HG03060 (cell line): ENCODE results near the gene SNRK.

Source experiments
- ATAC-seq: cut with Tn5 transposase; IDR thresholded peaks from one replicate; pipeline ENCODE4 v1.9.1; 2021; ENCODE audit warnings: low read depth, moderate number of reproducible peaks; ENCODE audit not compliant: unreplicated experiment

SNRK gene

DNA sequence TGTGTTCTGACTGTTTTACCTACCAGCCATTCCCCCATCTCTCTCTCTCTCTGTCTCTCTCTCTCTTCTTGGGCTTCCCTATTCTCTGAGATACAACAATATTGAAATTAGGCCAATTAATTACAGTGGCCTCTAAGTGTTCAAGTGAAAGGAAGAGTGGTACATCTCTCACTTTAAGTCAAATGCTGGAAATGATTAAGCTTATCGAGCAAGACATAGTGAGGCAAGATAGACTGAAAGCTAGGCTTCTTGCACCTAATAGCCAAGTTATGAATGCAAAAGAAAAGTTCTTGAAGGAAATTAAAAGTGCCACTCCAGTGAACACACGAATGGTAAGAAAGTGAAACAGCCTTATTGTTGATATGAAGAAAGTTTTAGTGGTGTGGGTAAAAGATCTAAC is 21.3 kb downstream of the SNRK start:
- no peak for ATAC-seq

DNA sequence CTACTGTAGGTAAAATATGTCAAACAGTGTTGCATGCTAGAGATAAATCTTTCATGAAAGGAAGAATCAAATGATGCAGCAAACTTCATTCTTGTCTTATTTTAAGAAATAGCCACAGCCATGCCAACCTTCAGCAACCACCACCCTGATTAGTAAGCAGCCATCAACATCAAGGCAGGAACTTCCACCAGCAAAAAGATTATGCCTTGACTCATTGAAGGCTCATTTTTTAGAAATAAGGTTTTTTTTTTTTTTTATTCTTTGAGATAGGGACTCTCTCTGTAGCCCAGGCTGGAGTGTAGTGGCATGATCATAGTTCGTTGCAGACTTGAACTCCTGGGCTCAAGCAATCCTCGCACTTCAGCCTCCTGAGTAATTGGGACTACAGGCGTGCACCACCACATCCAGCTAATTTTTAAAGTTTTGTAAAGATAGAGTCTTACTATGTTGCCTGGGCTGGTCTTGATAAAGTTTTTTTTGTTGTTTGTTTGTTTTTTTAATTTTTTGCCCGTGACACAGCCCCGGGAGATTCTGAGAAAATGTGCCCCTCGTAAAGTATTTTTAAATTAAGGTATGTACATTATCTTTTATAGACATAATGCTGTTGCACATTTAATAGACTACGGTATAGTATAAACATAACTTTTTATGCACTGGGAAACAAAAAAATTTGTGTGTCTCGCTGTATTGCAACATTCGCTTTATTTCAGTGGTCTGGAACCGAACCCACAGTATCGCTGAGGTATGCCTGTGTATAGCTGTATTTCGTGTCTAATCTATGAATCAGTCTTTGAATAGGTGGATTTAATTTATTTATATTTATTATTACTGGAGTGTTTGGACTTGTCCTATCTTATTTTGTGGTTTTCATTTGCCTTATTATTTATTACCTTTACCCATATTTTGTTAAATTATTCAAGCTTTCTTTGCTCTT is 23.3 kb downstream of the SNRK start:
- ATAC-seq: no peak

DNA sequence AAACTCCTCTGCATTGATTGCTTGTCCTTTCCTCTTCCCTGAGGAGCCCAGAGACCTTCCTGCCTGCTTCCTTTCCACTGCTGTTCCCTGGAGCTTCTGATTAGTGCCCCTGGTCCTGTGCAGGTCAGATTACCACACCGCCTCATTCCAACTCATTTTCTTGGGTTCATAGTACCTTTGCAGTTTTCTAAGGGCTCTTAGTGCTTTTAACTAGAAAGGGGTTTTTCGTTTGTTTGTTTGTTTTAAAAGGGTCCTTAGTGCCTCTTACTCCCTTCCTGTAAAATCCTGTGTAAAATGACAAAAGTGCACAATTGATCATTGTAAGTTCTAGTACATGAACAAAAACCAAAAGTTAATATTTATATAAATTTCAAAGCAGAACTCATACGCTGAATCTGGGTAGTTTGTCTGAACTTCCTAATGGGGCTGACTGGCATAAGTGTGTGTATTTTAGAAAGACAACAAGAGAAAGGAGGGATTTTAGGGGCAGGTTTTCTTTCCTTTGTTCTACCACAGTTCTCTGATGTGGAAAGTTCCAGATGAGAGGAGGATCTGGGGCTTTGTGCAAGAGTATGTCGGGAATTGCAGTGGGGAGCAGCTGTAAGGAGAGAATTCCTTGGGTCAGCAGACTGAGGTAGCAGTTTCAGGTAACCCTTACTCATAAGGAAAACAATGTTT is 30.6 kb downstream of the SNRK start:
- no peak for ATAC-seq

DNA sequence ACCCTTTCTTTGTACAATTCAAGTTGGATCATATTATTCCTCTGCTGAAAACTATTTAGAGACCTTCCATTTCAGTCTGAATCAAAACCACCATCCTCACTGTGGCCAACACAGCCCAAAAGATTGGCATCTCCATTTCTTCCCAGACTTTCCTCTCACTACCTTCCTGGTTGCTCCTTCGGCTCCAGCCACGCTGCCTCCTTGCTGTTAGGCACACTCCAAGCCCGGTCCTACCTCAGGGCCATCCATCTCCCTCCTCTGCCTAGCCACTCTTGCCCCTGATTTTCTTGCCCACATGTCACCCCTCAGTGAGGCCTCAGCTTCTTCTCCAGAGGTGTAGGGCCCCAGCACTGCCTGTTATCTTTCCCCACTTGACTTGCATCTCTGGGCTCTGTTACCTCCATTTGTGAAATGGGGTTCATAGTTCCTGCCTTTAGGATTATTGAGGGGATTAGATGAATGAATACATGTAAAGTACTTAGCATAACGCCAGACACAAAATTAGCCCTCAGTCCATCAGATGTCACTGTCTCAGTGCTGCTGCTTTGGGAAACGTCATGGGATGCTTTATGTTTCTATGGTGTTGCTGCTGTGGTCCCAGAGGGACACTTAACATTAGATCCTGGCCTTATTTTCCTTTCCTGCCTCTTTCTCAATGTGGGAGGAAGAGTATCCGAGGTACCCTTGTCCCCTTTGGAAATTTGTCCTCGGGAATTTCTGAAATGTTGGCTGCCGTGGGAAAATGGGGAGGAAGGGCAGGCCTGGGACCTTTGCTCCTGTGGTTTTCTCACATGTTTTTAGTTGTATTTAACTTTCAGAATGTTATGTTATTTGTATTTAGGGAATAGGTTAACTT is 31.3 kb downstream of the SNRK start:
- ATAC-seq: no peak

DNA sequence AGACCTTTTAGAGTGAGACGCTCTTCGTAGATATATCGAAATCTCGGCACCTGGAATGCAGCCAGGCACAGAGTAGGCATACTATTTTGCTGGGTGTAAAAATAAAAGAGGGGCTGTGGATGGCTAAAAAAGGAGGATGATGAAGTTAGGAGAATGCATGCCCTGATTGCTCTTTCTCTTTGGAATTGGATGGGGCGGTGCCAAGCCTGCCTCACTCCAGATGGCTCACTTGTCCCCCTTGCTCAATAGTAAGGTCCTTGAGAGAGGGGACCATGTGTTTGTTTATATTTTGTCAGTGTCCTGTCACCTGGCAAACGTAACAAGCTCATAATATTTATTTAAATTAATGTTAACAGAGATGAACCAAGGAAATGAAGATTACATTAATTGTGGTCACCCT is 33.0 kb downstream of the SNRK start:
- ATAC-seq: no peak

DNA sequence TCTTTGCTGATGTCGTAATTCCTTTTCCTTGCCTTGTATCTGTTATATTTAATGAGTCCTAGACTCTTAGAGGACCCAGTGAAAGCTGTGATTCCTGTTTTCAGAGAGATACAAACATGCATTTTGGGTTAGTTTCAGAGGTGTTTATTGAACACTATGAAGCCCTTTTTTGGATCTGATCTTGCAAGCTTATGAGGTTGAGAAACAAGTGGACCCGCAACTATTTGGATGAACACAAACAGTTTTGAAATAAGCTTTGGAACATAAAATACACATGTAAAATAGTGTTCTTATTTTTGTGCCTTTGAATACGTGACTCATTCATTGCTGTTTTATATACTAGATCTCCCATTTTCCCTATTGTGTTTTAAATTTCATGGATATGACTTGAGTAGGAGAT is 33.5 kb downstream of the SNRK start:
- ATAC-seq: no peak

DNA sequence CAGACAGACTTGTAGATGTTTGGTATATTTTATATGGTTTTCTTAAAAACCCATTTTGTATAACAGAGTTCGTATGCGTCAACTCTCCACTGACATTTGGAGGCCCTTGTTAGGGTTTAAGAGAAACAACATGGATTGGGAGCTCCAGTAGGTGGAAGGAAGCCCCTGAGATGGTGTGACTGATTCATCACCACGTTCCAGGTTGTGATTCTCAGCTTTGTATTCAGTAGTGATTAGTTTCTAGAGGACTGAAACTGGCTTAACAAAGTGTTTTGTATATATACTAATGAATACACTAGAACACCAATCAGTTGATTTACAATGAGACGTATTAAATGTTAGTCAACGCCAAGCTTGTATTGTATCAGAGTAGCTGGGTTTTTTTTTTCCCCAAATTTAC is 33.9 kb downstream of the SNRK start:
- no peak for ATAC-seq

DNA sequence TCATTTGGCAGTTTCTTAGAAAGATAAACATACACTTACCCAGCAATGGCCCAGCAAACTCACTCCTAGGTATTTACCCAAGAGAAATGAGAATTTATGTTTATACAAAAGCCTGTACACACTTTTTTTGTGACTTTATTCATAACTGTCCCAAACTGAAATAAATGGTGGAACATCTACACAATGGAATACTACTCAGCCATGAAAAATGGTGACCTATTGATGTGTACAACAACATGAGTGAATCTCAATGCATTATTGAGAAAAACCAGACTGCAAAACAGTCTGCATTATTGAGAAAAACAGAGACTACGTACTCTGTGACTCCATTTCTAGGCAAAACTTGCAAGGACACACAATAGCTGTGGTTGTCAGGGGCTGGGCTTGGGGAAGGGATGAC is 37.2 kb downstream of the SNRK start:
- ATAC-seq: no peak

DNA sequence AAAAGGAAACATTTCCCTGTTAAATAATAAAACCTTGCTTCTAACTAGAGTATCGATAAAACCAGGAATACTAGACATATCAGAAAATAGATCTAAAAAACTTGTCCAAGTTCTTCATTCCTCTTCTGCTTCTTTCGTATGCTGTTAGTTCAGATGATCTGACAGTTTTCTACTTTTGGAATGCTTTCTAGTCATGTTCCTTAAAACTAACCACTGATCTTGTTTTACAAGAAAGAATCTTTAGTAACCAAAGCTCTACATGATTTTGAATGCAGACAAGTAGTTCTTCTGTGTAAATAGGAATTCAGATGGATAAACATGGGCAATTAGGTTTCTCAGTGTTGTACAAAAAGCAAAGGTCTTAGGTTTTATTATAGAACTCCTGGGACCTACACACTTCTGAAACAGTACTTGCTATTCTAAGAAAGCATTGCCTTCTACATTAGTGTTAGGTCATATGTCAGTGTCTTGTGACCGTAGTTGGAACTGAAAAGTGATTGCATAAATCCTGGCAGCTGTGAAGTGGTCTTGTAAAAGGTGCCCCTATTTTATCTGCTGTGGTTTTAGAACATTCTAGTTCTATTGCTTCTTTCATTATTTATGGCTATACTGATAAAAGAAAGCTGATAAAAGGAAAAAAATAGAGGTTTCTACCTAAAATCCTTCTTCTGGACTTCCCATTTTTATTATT is 40.7 kb downstream of the SNRK start:
- ATAC-seq: no peak

DNA sequence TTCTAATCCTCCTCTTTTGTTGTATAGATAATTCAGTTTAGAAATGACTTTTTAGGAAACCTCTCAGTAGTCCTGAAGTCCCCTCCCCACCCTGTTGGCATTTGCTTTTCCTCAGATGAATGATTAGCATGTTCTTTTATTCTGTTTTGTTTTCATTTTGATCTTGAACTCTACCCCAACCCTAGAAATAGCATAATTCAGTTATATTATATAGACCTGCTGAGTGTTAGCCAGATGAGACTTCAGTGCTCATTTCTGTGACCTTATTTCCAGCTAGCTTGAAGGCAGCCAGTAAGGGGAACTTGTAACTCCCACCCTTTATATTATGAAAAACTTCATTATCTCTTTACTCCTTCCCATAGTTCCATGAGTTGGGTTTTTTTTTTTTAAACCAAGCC is 41.2 kb downstream of the SNRK start:
- no peak for ATAC-seq

DNA sequence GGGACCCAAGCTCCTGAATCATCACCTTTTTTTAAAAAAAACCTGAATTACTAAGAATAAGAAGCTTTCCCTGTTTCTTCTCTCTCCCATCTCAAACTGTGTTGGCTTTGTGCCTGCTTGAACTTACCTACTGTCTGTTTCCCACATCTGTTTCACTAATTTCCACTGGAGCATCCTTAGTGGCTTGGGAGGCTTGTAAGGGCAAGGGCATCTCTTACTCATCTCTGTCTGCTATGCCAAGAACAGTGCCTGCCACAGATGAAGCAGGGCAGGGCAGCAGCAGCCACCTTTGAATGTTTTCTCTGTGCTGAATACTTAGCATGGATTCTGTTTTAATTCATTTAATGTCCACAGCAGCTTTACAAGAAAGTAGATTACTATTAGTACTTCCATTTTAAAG is 42.3 kb downstream of the SNRK start:
- no peak for ATAC-seq

DNA sequence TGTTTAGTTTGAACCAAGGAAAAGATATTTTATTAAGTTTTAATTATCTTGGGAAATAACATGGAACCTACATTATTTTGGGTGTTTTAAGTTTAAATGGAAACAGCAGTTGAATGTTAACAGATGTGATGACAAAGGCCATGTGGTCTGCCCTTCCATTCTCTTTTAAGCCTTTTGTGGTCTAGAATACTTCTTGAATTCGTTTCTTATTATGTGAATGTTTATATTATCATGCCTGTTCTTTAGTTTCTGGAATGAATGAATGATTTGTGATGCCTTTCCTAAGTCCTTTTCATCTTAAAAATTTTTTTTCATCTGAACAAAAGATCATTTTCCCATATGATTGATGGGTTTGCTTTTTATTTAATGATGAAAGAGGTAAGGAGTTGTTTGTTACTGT is 44.6 kb downstream of the SNRK start:
- ATAC-seq: no peak

DNA sequence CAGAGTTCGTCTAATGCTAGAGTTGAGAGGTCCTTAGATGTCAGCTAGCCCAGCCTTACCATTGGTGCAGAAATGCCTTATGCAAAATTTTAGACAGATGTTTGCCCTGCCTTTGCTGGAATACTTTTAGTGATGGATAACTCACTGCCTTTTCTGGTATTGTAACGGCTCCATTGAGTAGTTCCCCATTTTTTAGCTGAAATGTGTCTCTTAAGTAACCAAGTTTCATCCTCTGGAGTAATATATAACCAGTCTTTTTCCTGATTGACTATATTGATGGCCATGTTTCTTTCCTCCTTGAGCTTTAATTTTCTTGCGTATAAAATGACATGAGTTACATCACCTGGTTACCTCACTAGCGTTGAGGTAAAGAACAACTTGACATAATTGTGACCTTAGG is 45.0 kb downstream of the SNRK start:
- ATAC-seq: no peak

DNA sequence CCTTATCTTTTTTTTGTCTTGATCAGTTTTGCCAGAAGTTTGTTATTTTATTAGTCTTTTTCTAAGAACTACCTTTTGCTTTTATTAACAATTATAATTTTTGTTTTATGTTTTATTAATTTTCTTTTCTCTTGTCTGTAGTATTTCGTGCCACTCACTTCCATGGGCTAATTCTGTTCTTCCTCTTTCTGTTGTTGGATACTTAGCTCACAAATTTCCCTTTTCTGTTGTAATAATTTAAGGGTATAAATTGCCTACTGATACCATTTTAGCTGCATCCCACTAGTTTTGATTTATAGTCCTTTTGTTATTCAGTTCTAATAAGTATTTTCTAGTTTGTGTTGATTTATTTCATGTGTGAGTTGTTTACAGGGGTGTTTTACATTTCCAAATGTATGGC is 48.6 kb downstream of the SNRK start:
- ATAC-seq: no peak

DNA sequence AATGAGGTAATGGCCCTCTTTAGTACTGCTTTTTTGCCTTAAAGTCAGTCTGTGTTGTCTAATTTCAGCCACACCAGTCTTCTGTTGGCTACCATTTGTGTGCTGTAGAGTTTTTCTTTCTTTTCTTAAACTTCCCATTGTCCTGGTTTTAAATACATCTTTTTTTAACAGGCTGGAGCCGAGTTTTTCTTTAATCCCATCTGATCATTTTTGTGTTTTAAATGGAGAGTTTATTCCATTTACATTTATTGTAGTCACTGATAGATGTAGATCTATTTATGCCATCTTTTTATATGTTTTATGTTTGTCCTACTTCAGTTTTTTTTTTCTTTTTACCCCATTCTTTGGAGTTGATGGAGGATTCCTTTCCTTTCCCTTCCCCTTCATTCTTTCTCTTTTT is 49.5 kb downstream of the SNRK start:
- ATAC-seq: no peak

DNA sequence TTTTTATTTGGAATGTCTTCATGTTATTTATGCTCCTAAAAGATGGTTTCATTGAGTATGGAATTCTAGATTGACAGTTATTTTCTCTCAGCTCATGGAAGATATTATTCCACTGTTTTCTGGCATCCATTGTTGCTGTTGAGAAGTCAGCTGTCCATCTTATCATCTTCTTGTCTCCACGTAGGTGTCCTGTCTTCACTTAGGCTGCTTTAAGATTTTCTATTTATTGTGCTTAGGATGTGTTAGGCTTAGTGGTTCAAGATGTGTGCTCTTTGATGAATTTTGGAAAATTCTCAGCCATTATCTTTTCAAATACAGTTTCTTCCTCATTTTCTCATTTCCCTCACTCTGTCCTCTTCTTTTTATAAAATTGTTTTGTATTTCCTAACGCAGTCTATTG is 52.0 kb downstream of the SNRK start:
- ATAC-seq: no peak

DNA sequence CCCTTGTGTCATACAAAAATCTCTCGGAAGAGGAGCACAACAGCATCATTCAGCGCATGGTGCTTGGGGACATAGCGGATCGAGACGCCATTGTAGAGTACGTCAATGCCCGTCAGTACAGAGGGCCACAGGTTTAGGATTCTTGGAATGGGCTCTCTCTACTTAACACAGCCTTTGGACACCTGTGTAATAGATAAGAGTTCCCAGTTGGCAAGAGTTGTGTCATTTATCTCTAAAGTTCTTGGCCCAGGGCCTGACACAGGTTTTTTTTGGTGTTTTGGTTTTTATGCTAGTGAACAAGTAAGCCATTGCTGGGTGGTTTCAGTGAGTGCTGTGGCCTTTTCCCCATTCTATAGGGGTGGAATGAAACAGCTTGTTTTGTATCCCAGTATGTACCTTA is 54.1 kb downstream of the SNRK start:
- no peak for ATAC-seq

DNA sequence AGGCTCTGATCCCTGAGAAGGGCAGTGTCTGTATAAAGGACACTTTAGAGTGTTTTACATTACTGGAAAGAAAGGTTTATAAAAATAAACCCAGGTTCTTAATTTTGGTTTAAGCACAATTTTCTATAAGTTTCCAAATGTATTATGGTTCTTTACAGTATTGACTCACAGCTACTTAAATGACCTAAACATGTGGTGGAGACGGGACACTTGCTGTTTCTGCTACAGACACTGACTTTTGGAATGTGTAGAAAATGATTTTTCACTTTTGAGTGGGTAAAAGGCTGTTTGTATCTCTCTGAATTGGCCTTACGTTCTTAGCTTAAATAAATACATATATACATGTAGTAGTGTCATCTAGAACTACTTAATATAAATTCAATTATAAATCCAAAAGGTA is 55.4 kb downstream of the SNRK start:
- no peak for ATAC-seq

DNA sequence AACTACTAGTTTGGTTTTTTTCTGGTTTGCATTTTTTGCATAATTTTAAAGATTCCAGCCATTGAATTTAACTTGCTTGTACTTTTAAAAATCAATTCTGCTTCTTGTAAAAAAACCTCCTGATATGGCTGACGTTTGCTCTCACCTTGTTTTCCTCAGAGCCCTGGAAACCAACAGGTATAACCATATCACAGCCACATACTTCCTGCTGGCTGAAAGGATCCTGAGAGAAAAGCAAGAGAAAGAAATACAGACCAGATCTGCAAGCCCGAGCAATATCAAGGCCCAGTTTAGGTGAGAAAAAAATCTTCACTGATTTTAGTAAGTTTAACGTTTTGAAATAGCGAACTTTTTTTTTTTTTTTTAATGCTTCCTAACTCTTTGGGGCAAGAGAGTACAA is 56.8 kb downstream of the SNRK start:
- no peak for ATAC-seq

DNA sequence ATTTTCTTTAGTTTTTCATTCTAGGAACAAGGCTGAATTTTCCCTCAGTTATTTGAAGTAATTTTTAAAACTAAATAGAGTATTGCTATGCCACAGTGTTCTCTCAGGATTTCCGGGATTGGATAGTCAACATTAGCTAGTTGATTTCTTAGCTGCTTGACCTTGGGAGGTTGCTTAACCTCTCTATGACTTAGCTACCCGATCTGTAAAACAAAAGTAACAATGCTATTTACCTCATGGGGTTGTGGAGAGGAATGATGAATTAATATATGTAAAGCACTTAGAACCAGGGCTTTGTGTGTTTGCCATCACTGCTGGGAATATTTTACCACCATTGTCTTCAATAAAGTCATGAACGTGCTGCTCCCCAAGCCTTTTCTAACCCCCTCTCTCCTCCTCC is 57.5 kb downstream of the SNRK start:
- no peak for ATAC-seq

DNA sequence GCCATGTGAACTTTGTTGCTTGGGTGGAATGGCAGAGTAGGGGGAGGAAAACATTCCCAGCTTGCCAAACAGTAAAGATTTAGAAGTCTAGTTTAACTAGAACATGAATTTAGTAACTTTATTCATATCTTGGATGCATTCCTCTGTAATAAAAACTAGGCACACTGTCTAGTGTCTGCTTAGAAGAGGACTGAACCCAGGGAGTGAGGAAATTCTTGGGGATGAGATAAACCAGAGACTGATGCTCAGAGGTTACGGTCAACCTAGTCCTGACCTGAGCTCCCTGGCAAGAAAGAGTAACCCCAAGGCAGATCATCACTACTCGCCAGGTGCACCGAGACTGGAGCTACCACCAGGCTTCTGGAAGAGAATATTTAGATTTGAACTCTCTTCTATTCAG is 58.2 kb downstream of the SNRK start:
- ATAC-seq: no peak
